Osteoblast (primary cell): ENCODE results near the gene TEX22. TPM values are rescaled to one million over a fixed set of nuclear protein-coding genes. Genes with fewer than 3 reads are reported as not detected.

Experiments
- DNase-seq: peaks from one replicate; pipeline ENCODE4 v3.0.0; 2011; ENCODE audit warnings: low spot score, mixed read lengths; ENCODE audit not compliant: insufficient read length; ENCODE audit errors: missing footprints
- H2AFZ ChIP-seq: 2 replicates; pipeline ENCODE4 v1.6.0; 2011; ENCODE audit warnings: mild to moderate bottlenecking, low read length
- H3K27ac ChIP-seq: 2 replicates; pipeline ENCODE4 v1.5.1; 2011; ENCODE audit warnings: mild to moderate bottlenecking, low read depth, low read length, moderate library complexity
- H3K27me3 ChIP-seq: 2 replicates; pipeline ENCODE4 v1.6.0; 2012; ENCODE audit warnings: mild to moderate bottlenecking, control low read depth, inconsistent platforms, low read length, moderate library complexity; ENCODE audit not compliant: insufficient read depth
- H3K36me3 ChIP-seq: 2 replicates; pipeline ENCODE4 v1.5.1; 2011; ENCODE audit warnings: mild to moderate bottlenecking, low read length, control low read depth, moderate library complexity; ENCODE audit not compliant: insufficient read depth
- H3K4me1 ChIP-seq: 2 replicates; pipeline ENCODE4 v1.5.1; 2011; ENCODE audit warnings: mild to moderate bottlenecking, low read length, control low read depth, moderate library complexity; ENCODE audit not compliant: insufficient read depth
- H3K4me2 ChIP-seq: 2 replicates; pipeline ENCODE4 v1.6.0; 2011; ENCODE audit warnings: mild to moderate bottlenecking, low read length; ENCODE audit not compliant: insufficient read depth
- H3K4me3 ChIP-seq: fragments of 200-600 bp; sonication (generic); 3 replicates; pipeline ENCODE4 v1.5.1; 2012; ENCODE audit warnings: mild to moderate bottlenecking, low read length, inconsistent platforms; ENCODE audit not compliant: insufficient read depth
- H3K79me2 ChIP-seq: 2 replicates; pipeline ENCODE4 v1.6.0; 2012; ENCODE audit warnings: mild to moderate bottlenecking, low read length, control low read depth, inconsistent platforms; ENCODE audit not compliant: insufficient read depth
- H3K9me3 ChIP-seq: 2 replicates; pipeline ENCODE4 v1.5.1; 2011; ENCODE audit warnings: low read depth, low read length, control low read depth
- H4K20me1 ChIP-seq: 2 replicates; pipeline ENCODE4 v1.6.0; 2012; ENCODE audit warnings: mild to moderate bottlenecking, low read length, control low read depth; ENCODE audit not compliant: insufficient read depth
- CTCF ChIP-seq: IDR thresholded peaks from 2 replicates; pipeline ENCODE4 v1.5.1; 2011; ENCODE audit warnings: mild to moderate bottlenecking, low read depth, low read length, moderate library complexity; ENCODE audit errors: extremely low read depth
- total RNA-seq: library from RNA; depleted of rRNA; stranded (reverse); fragments of >200 nt; gene quantifications from 2 replicates; pipeline ENCODE4 v1.2.3, GENCODE V29; 2012

Gene TEX22
- total RNA-seq, 1 donor = under 0.01 TPM

GRCh38 chr14:105456736-105457617 lies 58.6 kb downstream of the TEX22 start:
- Histone ChIP-seq H3K4me2 (no peak overlapping the region), H3K27ac (no peak overlapping the region), H3K4me1 (no peaks in the 10 kb centered on the region), H3K36me3 (peaks cover 24% of the 10 kb centered on the region), H3K79me2 (no peaks in the 10 kb centered on the region), H3K4me3 (no peak overlapping the region), H3K27me3 (no peaks in the 10 kb centered on the region), H2AFZ (no peak overlapping the region), H3K9me3 (no peaks in the 10 kb centered on the region), H4K20me1 (no peaks in the 10 kb centered on the region)
- no peak for TF ChIP-seq CTCF
- no peak for DNase-seq

DNA sequence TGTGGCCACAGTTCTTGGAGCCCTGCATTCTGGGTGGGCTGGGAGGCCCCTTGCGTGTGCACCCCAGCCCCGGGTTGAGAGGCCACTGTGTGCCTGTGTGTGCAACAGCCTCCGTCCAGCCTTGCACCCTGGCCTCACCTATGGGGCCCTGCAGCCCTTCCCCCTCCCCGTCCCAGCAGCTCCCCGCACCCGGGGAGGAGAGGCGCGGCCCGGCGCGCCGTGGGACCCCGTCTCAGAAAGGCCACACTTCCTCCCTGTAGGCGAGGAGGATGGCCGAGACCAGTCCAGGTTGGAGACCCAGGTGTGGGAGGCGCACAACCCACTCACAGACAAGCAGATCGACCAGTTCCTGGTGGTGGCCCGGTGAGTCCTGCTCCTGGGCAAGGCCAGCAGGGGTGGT lies 59.7 kb downstream of the TEX22 start:
- Histone ChIP-seq H2AFZ (no peak overlapping the region), H3K4me2 (no peak overlapping the region), H3K4me3 (no peak overlapping the region), H4K20me1 (no peaks in the 10 kb centered on the region), H3K79me2 (no peaks in the 10 kb centered on the region), H3K9me3 (no peaks in the 10 kb centered on the region), H3K36me3 (peaks cover 17% of the 10 kb centered on the region), H3K4me1 (no peaks in the 10 kb centered on the region), H3K27ac (no peak overlapping the region), H3K27me3 (no peaks in the 10 kb centered on the region)
- DNase-seq = no peak
- no peak for TF ChIP-seq CTCF

DNA sequence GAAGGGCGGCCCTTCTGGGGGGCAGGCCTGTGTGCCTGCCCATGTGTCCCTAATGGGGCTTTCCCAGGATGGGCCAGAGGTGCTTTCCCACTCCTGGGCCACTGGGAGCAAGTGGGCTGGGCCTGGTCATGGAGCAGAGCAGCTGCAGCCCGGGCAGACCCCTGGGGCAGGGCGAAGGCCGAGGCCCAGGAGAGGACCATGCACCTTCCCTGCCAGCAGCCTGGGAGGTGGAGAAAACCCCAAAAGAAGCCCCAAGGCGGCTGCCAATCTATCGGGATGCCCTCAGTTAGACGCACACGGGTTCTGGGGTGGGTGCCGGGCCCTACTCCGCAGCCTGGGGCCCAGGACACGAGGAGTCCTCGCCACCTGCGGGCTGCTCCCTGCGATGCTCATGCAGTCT lies 60.2 kb downstream of the TEX22 start:
- H3K36me3 ChIP-seq = peaks cover 23% of the 10 kb centered on the region
- TF ChIP-seq CTCF = no peak
- no peak overlapping the region for H3K4me3 ChIP-seq
- no peaks in the 10 kb centered on the region for H3K4me1 ChIP-seq
- no peaks in the 10 kb centered on the region for H3K27me3 ChIP-seq
- no peaks in the 10 kb centered on the region for H3K79me2 ChIP-seq
- no peak overlapping the region for H2AFZ ChIP-seq
- no peaks in the 10 kb centered on the region for H4K20me1 ChIP-seq
- DNase-seq = no peak
- no peak overlapping the region for H3K4me2 ChIP-seq
- no peaks in the 10 kb centered on the region for H3K9me3 ChIP-seq
- H3K27ac ChIP-seq = no peak overlapping the region

DNA sequence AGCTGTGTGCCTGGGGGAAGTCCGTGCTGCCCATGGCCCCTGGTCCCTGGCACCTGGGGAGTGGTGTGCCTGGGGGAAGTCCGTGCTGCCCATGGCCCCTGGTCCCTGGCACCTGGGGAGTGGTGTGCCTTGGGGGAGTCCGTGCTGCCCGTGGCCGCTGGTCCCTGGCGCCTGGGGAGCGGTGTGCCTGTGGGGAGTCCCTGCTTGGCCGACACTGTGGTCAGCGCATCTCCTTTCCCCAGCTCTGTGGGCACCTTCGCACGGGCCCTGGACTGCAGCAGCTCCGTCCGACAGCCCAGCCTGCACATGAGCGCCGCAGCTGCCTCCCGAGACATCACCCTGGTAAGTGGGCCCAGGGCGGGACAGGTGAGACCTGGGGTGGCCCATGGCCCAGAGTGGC lies 61.8 kb downstream of the TEX22 start:
- no peak overlapping the region for H3K4me2 ChIP-seq
- no peak overlapping the region for H3K27ac ChIP-seq
- no peaks in the 10 kb centered on the region for H4K20me1 ChIP-seq
- no peak for DNase-seq
- H3K27me3 ChIP-seq = no peaks in the 10 kb centered on the region
- no peak overlapping the region for H2AFZ ChIP-seq
- peaks cover 23% of the 10 kb centered on the region for H3K36me3 ChIP-seq
- H3K4me1 ChIP-seq = no peaks in the 10 kb centered on the region
- no peaks in the 10 kb centered on the region for H3K9me3 ChIP-seq
- no peaks in the 10 kb centered on the region for H3K79me2 ChIP-seq
- H3K4me3 ChIP-seq = no peak overlapping the region
- TF ChIP-seq CTCF = no peak
